HEK293T (cell line): ENCODE measurements around the gene BRMS1L.

ENCODE experiments used
- CTCF ChIA-PET: fragments of 350-600 bp; formaldehyde crosslinking; extraction: SDS; loops from one replicate; lab custom pipeline; 2021; ENCODE audit warnings: antibody characterized with exemption, inconsistent platforms; lab: Yijun Ruan, JAX
- POLR2A ChIA-PET: fragments of 350-600 bp; formaldehyde crosslinking; extraction: SDS; loops from one replicate; lab custom pipeline; 2020; ENCODE audit warnings: antibody characterized with exemption, inconsistent platforms; lab: Yijun Ruan, JAX
- DNase-seq: peaks from one replicate; pipeline ENCODE4 v3.0.0; 2012; ENCODE audit warnings: mixed read lengths; ENCODE audit errors: extremely low spot score
- ARNT ChIP-seq: fragments of 450-650 bp; IDR thresholded peaks from 2 replicates; pipeline ENCODE4 v1.6.1; 2017; ENCODE audit warnings: mild to moderate bottlenecking
- BHLHE40 ChIP-seq: fragments of 450-650 bp; IDR thresholded peaks from 2 replicates; pipeline ENCODE4 v1.6.1; 2016; ENCODE audit warnings: mild to moderate bottlenecking, moderate library complexity, borderline replicate concordance
- CTBP1 ChIP-seq: fragments of 450-650 bp; IDR thresholded peaks from 2 replicates; pipeline ENCODE4 v1.6.1; 2016; ENCODE audit warnings: borderline replicate concordance
- ELF4 ChIP-seq: fragments of 450-650 bp; IDR thresholded peaks from 2 replicates; pipeline ENCODE4 v1.6.1; 2017; ENCODE audit warnings: antibody characterized with exemption
- FOXA1 ChIP-seq: fragments of 450-650 bp; IDR thresholded peaks from 2 replicates; pipeline ENCODE4 v1.6.1; 2016; ENCODE audit warnings: mild to moderate bottlenecking
- FOXK2 ChIP-seq: fragments of 450-650 bp; IDR thresholded peaks from 2 replicates; pipeline ENCODE4 v1.6.1; 2016; ENCODE audit warnings: mild to moderate bottlenecking
- FOXM1 ChIP-seq: fragments of 450-650 bp; IDR thresholded peaks from 2 replicates; pipeline ENCODE4 v1.6.1; 2017; ENCODE audit warnings: mild to moderate bottlenecking, borderline replicate concordance
- HDGF ChIP-seq: fragments of 450-650 bp; IDR thresholded peaks from 2 replicates; pipeline ENCODE4 v1.6.1; 2017; ENCODE audit warnings: antibody characterized with exemption, borderline replicate concordance
- L3MBTL2 ChIP-seq: fragments of 450-650 bp; conservative IDR thresholded peaks from 2 replicates; pipeline ENCODE4 v1.6.1; 2016; ENCODE audit warnings: mild to moderate bottlenecking
- LEF1 ChIP-seq: fragments of 450-650 bp; IDR thresholded peaks from 2 replicates; pipeline ENCODE4 v1.6.1; 2017; ENCODE audit warnings: mild to moderate bottlenecking, borderline replicate concordance
- NFRKB ChIP-seq: fragments of 450-650 bp; IDR thresholded peaks from 2 replicates; pipeline ENCODE4 v1.6.1; 2016; ENCODE audit warnings: mild to moderate bottlenecking, moderate library complexity
- PKNOX1 ChIP-seq: fragments of 450-650 bp; IDR thresholded peaks from 2 replicates; pipeline ENCODE4 v1.6.1; 2016
- SP1 ChIP-seq: fragments of 450-650 bp; IDR thresholded peaks from 2 replicates; pipeline ENCODE4 v1.6.1; 2017
- SUZ12 ChIP-seq: fragments of 450-650 bp; IDR thresholded peaks from 2 replicates; pipeline ENCODE4 v1.6.1; 2016; ENCODE audit warnings: mild to moderate bottlenecking
- TARDBP ChIP-seq: fragments of 450-650 bp; IDR thresholded peaks from 2 replicates; pipeline ENCODE4 v1.6.1; 2016
- ZNF384 ChIP-seq: fragments of 450-650 bp; IDR thresholded peaks from 2 replicates; pipeline ENCODE4 v1.6.1; 2016

Gene BRMS1L

DNA sequence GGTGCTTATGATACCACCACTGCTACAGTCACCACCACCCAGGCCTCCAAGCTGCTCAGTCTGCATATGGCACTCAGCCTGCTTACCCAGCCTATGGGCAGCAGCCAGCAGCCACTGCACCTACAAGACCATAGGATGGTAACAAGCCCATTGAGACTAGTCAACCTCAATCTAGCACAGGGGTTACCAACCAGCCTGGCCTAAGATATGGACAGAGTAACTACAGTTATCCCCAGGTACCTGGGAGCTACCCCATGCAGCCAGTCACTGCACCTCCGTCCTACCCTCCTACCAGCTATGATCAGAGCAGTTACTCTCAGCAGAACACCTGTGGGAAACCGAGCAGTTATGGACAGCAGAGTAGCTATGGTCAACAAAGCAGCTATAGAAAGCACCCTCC is 55.1 kb downstream of the BRMS1L start:
- no peak for DNase-seq
- TF ChIP-seq ELF4 (no peak), TARDBP (no peak), SUZ12 (no peak)
- POLR2A ChIA-PET = no interaction called here
- CTCF ChIA-PET = interaction anchor here (3.6 kb wide), 1 partner anchor 188 kb away, joined by 22 read pairs; no protein-coding TSS in a partner anchor

DNA sequence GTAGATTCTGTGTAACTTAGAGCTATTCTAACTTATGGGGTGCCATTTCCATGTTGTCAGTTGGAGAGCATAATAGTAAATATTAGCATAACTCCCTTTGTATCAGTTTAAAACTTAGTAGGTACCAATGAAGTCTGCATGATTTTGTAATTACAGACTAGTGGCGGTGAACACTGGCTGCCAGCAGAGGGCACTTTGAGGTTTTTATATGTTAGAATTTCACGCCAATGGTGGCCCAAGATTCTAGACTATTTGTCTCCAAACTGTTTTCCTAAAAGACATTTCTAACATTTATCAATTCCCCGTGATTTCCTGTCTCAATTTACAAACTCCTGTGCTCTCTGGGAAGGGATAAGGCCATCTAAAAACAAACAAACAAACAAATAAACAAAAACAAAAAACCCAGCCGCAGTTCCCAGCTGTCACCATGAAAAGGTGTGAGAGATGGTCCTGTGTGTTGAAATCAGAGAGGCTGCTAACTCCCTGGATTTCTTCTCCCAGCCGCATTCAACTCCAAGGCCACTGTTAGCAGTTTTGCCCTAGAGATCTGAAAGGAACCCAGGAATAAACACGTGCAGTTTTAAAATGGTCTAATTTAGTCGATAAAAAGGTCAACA is 57.6 kb downstream of the BRMS1L start:
- TF ChIP-seq BHLHE40 = no peak
- TF ChIP-seq ARNT = no peak
- no peak for TF ChIP-seq CTBP1
- no peak for TF ChIP-seq LEF1
- no peak for TF ChIP-seq FOXA1
- no peak for TF ChIP-seq HDGF
- no peak for TF ChIP-seq SP1
- no peak for TF ChIP-seq ZNF384
- no peak for TF ChIP-seq ELF4
- TF ChIP-seq FOXK2 = no peak
- no peak for TF ChIP-seq SUZ12
- TF ChIP-seq PKNOX1 = no peak
- TF ChIP-seq FOXM1 = no peak
- no peak for TF ChIP-seq NFRKB
- DNase-seq = peak; percentile 23
- ChIA-PET CTCF (interaction anchor here (0.7 to 3.6 kb wide), 3 partner anchors 22 to 193 kb away, joined by 3 to 22 read pairs (median 4); no protein-coding TSS in a partner anchor), POLR2A (no interaction called here)

- DNase-seq = no peak
- TF ChIP-seq SP1 = no peak
- TF ChIP-seq FOXM1 = no peak
- TF ChIP-seq BHLHE40 = no peak
- TF ChIP-seq FOXK2 = no peak
- no peak for TF ChIP-seq ZNF384
- TF ChIP-seq LEF1 = no peak
- TF ChIP-seq NFRKB = no peak
- TF ChIP-seq PKNOX1 = no peak
- no peak for TF ChIP-seq L3MBTL2
- TF ChIP-seq SUZ12 = no peak
- no peak for TF ChIP-seq TARDBP
- TF ChIP-seq FOXA1 = no peak
- CTCF ChIA-PET = no interaction called here
- POLR2A ChIA-PET = no interaction called here
Measured at GRCh38 chr14:35890308-35890707, 64.2 kb downstream of the BRMS1L start.

- DNase-seq = no peak
- POLR2A ChIA-PET = no interaction called here
- TF ChIP-seq FOXA1 = no peak
- TF ChIP-seq FOXK2 = no peak
- no peak for TF ChIP-seq ZNF384
- no peak for TF ChIP-seq PKNOX1
- TF ChIP-seq NFRKB = no peak
- no peak for TF ChIP-seq ARNT
- TF ChIP-seq SP1 = no peak
- CTCF ChIA-PET = no interaction called here
Measured at GRCh38 chr14:35895256-35895655, 69.1 kb downstream of the BRMS1L start.

GRCh38 chr14:35897616-35898111 is 71.5 kb downstream of the BRMS1L start:
- DNase-seq = no peak
- ChIA-PET POLR2A (no interaction called here), CTCF (no interaction called here)
- TF ChIP-seq L3MBTL2 (no peak), HDGF (no peak), FOXA1 (no peak), CTBP1 (no peak), FOXK2 (no peak), FOXM1 (no peak), ELF4 (no peak), ZNF384 (no peak), BHLHE40 (no peak), PKNOX1 (no peak), SUZ12 (no peak), ARNT (no peak)

DNA sequence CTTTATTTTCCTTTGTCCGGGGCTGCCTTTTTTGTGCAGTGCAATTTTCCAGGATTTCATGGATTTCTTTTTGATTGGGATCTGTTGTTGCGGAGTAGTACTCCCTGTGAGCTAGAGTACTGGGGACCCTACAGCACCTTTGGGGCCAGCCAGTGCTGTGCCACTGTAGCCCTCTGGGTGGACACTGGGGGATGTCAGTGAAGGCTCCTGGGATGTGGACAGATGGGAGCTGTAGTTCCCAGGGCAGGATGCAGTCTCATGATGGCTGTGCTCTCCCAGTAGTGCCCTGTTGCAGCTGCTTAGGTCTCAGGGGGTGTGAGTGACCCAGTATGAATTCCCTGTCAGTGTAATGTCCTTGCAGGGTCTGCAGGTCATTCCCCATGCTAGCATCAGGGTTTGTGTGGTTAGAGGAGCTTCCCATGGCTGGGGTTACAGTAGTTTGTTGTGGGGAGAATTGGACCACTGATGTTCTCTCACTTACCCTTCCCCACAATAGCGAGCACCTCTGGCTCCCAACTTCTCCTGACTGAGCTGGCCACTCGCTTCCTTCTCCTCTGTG is 72.2 kb downstream of the BRMS1L start:
- DNase-seq = no peak
- no peak for TF ChIP-seq SUZ12
- TF ChIP-seq TARDBP = no peak
- no peak for TF ChIP-seq FOXK2
- TF ChIP-seq FOXA1 = no peak
- TF ChIP-seq ARNT = no peak
- POLR2A ChIA-PET = no interaction called here
- CTCF ChIA-PET = no interaction called here
